IMR-90 (cell line): Measurements from ENCODE around the gene CSNK1G2. TPM values are rescaled to one million over a fixed set of nuclear protein-coding genes. Genes with fewer than 3 reads are reported as not detected.

Source experiments
- ATAC-seq: fragments of 200-7000 bp; cut with Tn5 transposase; 2 replicates; pipeline ENCODE4 v1.9.1; 2020; ENCODE audit warnings: low read depth, mild to moderate bottlenecking, moderate library complexity
- BruUV-seq: library from RNA; stranded (reverse); fragments of 400-500 nt; replicated peaks from 2 replicates; lab custom pipeline; 2021; lab: Mats Ljungman, UMichigan
- CTCF ChIA-PET: fragments of 300-600 bp; formaldehyde crosslinking; extraction: SDS; loops from one replicate; lab custom pipeline; 2021; ENCODE audit warnings: antibody characterized with exemption; lab: Yijun Ruan, JAX
- POLR2A ChIA-PET: fragments of 300-600 bp; sonication (Branson Sonifier 250); formaldehyde crosslinking; loops from one replicate; lab custom pipeline; 2022; ENCODE audit warnings: antibody characterized with exemption; ENCODE audit not compliant: unreplicated experiment; lab: Charles Lee
- DNase-seq: peaks from one replicate; pipeline ENCODE4 v3.0.0; 2013
- H2AFZ ChIP-seq: replicated peaks from 2 replicates; pipeline ENCODE3; 2013; ENCODE audit warnings: low read length, mild to moderate bottlenecking; ENCODE audit not compliant: poor library complexity
- H2AK5ac ChIP-seq: 2 replicates; pipeline ENCODE4 v1.6.1; 2013; ENCODE audit warnings: low read depth, low read length, inconsistent platforms
- H2AK9ac ChIP-seq: replicated peaks from 2 replicates; pipeline ENCODE3; 2013; ENCODE audit warnings: mild to moderate bottlenecking, low read depth, low read length, moderate library complexity; ENCODE audit not compliant: poor library complexity
- H2BK120ac ChIP-seq: 2 replicates; pipeline ENCODE4 v1.6.1; 2013; ENCODE audit warnings: low read depth, low read length, inconsistent platforms
- H2BK15ac ChIP-seq: 3 replicates; pipeline ENCODE4 v1.6.1; 2013; ENCODE audit warnings: low read depth, low read length, inconsistent platforms
- H2BK20ac ChIP-seq: 2 replicates; pipeline ENCODE4 v1.6.1; 2013; ENCODE audit warnings: low read depth, mild to moderate bottlenecking, inconsistent platforms, low read length, moderate library complexity
- H2BK5ac ChIP-seq: 2 replicates; pipeline ENCODE4 v1.6.1; 2013; ENCODE audit warnings: mild to moderate bottlenecking, low read depth, low read length, inconsistent platforms; ENCODE audit not compliant: poor library complexity, severe bottlenecking
- H3K14ac ChIP-seq: replicated peaks from 2 replicates; pipeline ENCODE4 v1.6.1; 2013; ENCODE audit warnings: low read depth, low read length, inconsistent platforms
- H3K18ac ChIP-seq: 2 replicates; pipeline ENCODE4 v1.6.1; 2013; ENCODE audit warnings: low read depth, low read length, control low read depth
- H3K23ac ChIP-seq: 2 replicates; pipeline ENCODE4 v1.6.1; 2013; ENCODE audit warnings: low read depth, low read length, inconsistent platforms
- H3K27ac ChIP-seq: 2 replicates; pipeline ENCODE4 v1.5.1; 2013; ENCODE audit warnings: mild to moderate bottlenecking, control low read depth, low read length; ENCODE audit not compliant: insufficient read depth
- H3K27me3 ChIP-seq: 2 replicates; pipeline ENCODE4 v1.6.1; 2013; ENCODE audit warnings: low read length; ENCODE audit not compliant: control insufficient read depth, insufficient read depth
- H3K36me3 ChIP-seq: 2 replicates; pipeline ENCODE4 v1.6.1; 2013; ENCODE audit warnings: low read length, mixed read lengths; ENCODE audit not compliant: control insufficient read depth, insufficient read depth
- H3K4ac ChIP-seq: 2 replicates; pipeline ENCODE4 v1.6.1; 2013; ENCODE audit warnings: low read depth, low read length, inconsistent platforms
- H3K4me1 ChIP-seq: 2 replicates; pipeline ENCODE4 v1.6.1; 2013; ENCODE audit warnings: low read length, mixed read lengths; ENCODE audit not compliant: control insufficient read depth, insufficient read depth
- H3K4me2 ChIP-seq: 2 replicates; pipeline ENCODE4 v1.6.1; 2013; ENCODE audit warnings: low read depth, mild to moderate bottlenecking, control low read depth, low read length, moderate library complexity
- H3K4me3 ChIP-seq: 2 replicates; pipeline ENCODE4 v1.5.1; 2013; ENCODE audit warnings: low read depth, mild to moderate bottlenecking, control low read depth, low read length, moderate library complexity; ENCODE audit not compliant: insufficient read depth
- H3K56ac ChIP-seq: 2 replicates; pipeline ENCODE4 v1.6.1; 2013; ENCODE audit warnings: low read length, inconsistent platforms; ENCODE audit not compliant: insufficient read depth; ENCODE audit errors: extremely low read depth
- H3K79me1 ChIP-seq, 2 experiments: 2 replicates each; pipeline ENCODE4 v1.6.1; 2013; ENCODE audit warnings: low read length in 2 of 2, inconsistent platforms in 1 of 2, low read depth in 1 of 2
- H3K9ac ChIP-seq: 2 replicates; pipeline ENCODE4 v1.6.1; 2013; ENCODE audit warnings: low read depth, low read length, control low read depth
- H3K9me1 ChIP-seq: 2 replicates; pipeline ENCODE4 v1.6.1; 2013; ENCODE audit warnings: low read length, inconsistent platforms; ENCODE audit not compliant: insufficient read depth
- H3K9me3 ChIP-seq: 2 replicates; pipeline ENCODE4 v1.6.1; 2013; ENCODE audit warnings: low read length; ENCODE audit not compliant: control insufficient read depth, insufficient read depth
- H4K20me1 ChIP-seq: 2 replicates; pipeline ENCODE4 v1.6.1; 2013; ENCODE audit warnings: low read length, inconsistent platforms; ENCODE audit not compliant: insufficient read depth
- H4K5ac ChIP-seq: 2 replicates; pipeline ENCODE4 v1.6.1; 2013; ENCODE audit warnings: mild to moderate bottlenecking, low read depth, low read length, control low read depth
- H4K8ac ChIP-seq, 2 experiments: 2 replicates each; pipeline ENCODE4 v1.6.1; 2013; ENCODE audit warnings: low read depth in 2 of 2, low read length in 2 of 2, control low read depth in 1 of 2, inconsistent platforms in 1 of 2
- H4K91ac ChIP-seq: 2 replicates; pipeline ENCODE4 v1.6.1; 2013; ENCODE audit warnings: low read depth, low read length, inconsistent platforms; ENCODE audit not compliant: insufficient read depth
- CHD1 ChIP-seq: IDR thresholded peaks from 2 replicates; pipeline ENCODE4 v1.6.1; 2012; ENCODE audit warnings: low read depth, low read length, improper control_type of control experiment
- ELK1 ChIP-seq: fragments of 150-350 bp; IDR thresholded peaks from 2 replicates; pipeline ENCODE4 v1.6.1; 2016; ENCODE audit warnings: low read depth, mild to moderate bottlenecking, low read length, moderate library complexity, borderline replicate concordance
- MAFK ChIP-seq: IDR thresholded peaks from 2 replicates; pipeline ENCODE4 v1.6.1; 2012; ENCODE audit warnings: low read depth, low read length, improper control_type of control experiment
- RCOR1 ChIP-seq: IDR thresholded peaks from 2 replicates; pipeline ENCODE4 v1.6.1; 2012; ENCODE audit warnings: mild to moderate bottlenecking, low read length, improper control_type of control experiment; ENCODE audit not compliant: insufficient replicate concordance
- USF2 ChIP-seq: fragments of 150-350 bp; IDR thresholded peaks from 2 replicates; pipeline ENCODE4 v1.6.1; 2017; ENCODE audit warnings: mild to moderate bottlenecking, antibody characterized with exemption, low read length, low read depth
- WGBS, 2 experiments: methylation state at CpG; one replicate each; pipeline versions ENCODE4 v1.1.5 to v1.1.7; 2013; ENCODE audit warnings: missing lambda C conversion rate in 2 of 2; ENCODE audit not compliant: insufficient read length in 1 of 2; ENCODE audit errors: extremely low coverage in 2 of 2; 5-methylcytosine and 5-hydroxymethylcytosine counted together
- dilution Hi-C: fragments of 300-500 bp; cut with HindIII; formaldehyde crosslinking; loops from one replicate; pipeline ENCODE4 v1.14.3; 2018; ENCODE audit warnings: low sequenced_read_pairs; ENCODE audit not compliant: unreplicated experiment
- in situ Hi-C: fragments of 300-500 bp; cut with MboI; formaldehyde crosslinking; loops from 3 replicates; pipeline ENCODE4 v1.14.3; 2019; ENCODE audit warnings: low sequenced_read_pairs, inconsistent platforms, mixed read lengths
- intact Hi-C: fragments of 100-400 bp; cut with micrococcal nuclease; formaldehyde crosslinking; loops from 2 replicates; pipeline ENCODE4 v1.10.0; 2022
- polyA plus RNA-seq, 3 experiments: library from polyadenylated mRNA; depleted of rRNA; stranded (reverse); fragments of >200 nt; gene quantifications; 2 replicates each; pipeline ENCODE4 v1.2.3, GENCODE V29; 2012; ENCODE audit warnings: low replicate concordance in 1 of 3
- total RNA-seq: library from RNA; depleted of rRNA; stranded (reverse); fragments of >200 nt; gene quantifications from 2 replicates; pipeline ENCODE4 v1.2.3, GENCODE V29; 2012

CSNK1G2 gene
- total and polyA plus RNA-seq, 2 of the 4 experiments (the other 2 are of a cell fraction) = 38.0 to 96.3 TPM

- Histone ChIP-seq H2AFZ (no peak overlapping the region), H3K18ac (no peak overlapping the region), H4K8ac (no peak overlapping the region), H2BK15ac (no peak overlapping the region), H3K14ac (no peak overlapping the region), H4K20me1 (0 out of 2 replicates have a peak, but pooled peaks cover 9% of the 10 kb centered on the region), H4K91ac (no peak overlapping the region), H3K4me2 (no peak overlapping the region), H2AK5ac (no peak overlapping the region), H3K36me3 (peaks cover 55% of the 10 kb centered on the region), H3K79me1 (no peaks in the 10 kb centered on the region), H2BK120ac (no peak overlapping the region), H3K9me3 (no peaks in the 10 kb centered on the region), H3K27ac (no peak overlapping the region), H3K9ac (no peak overlapping the region), H3K9me1 (no peaks in the 10 kb centered on the region), H3K23ac (no peak overlapping the region), H3K4me3 (no peak overlapping the region), H2BK20ac (no peak overlapping the region), H2BK5ac (no peak overlapping the region), H3K27me3 (no peaks in the 10 kb centered on the region), H3K4ac (no peak overlapping the region), H3K4me1 (no peaks in the 10 kb centered on the region), H2AK9ac (peak overlapping the region; percentile 52), H3K56ac (no peak overlapping the region), H4K5ac (no peak overlapping the region)
- WGBS, 2 experiments = 100% methylated on average over 1 of the region's 8 CpGs; no CpG with 5 or more reads in 1 of the 2 experiments
- intact Hi-C loops (no loop called here), dilution Hi-C loops (no loop called here), in situ Hi-C loops (no loop called here)
- ATAC-seq (no peak), DNase-seq (no peak)
- TF ChIP-seq CHD1 (no peak), RCOR1 (no peak), ELK1 (no peak), USF2 (no peak), MAFK (no peak)
- POLR2A ChIA-PET = no interaction called here
- BruUV-seq = no TSS peak
- CTCF ChIA-PET = no interaction called here
Measured at GRCh38 chr19:1923319-1923718, 17.7 kb upstream of the CSNK1G2 start.
